Colon (tissue), 2 donors: Measurements from ENCODE around the gene PARP3.

Source experiments
- FAIRE-seq: peaks from 2 replicates; lab custom pipeline; 2012; peaks lifted over from hg19 to GRCh38; lab: Jason Lieb, UNC
- donor health status: control.
- donor health status: control.

The PARP3 gene

GRCh38 chr3:51934139-51934850, 7.9 kb upstream of the PARP3 start:
- FAIRE-seq: no peak

DNA sequence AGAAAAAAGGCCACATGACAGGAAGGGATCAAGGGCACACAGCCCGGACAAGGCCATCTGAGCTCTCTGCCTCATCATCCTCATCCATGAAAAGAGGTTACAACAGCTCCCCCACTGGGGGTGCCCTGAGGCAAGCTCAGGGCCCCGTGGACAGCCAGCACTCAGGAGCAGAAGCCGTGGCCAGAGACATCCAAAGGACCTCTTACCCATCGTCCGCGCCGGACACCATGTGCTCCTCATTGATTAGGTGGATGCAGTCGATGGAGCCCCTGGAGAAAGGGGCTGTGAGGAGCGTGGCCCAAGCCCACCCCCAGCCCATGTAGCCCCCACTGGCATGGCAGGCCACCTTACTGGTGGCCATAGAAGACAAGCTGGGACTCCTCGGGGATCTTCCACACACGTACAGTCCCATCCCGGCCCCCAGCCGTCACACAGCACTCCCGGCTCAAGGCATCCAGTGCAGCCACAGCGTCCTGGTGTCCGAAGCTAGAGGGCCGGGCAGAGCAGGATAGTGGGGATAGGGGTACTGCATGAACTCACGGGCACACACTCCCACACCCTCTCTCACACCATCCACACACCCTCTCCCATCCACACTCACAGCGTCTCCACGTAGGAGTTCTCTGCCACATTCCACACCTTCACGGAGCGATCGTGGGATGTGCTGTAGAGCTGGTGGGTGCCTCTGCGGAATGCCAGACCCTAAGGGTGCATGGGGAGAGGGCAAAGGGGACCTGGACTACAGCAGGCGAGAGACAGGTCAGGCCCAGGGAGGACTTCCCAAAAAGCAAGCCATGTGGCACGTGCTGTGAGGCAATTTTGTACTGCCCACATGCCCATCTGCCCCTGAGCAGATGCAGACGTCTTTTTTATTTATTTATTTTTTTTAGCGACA, 6.9 kb upstream of the PARP3 start:
- no peak for FAIRE-seq

- FAIRE-seq: no peak
These were observed 6.0 kb upstream of the PARP3 start for GRCh38 chr3:51935886-51936755.

DNA sequence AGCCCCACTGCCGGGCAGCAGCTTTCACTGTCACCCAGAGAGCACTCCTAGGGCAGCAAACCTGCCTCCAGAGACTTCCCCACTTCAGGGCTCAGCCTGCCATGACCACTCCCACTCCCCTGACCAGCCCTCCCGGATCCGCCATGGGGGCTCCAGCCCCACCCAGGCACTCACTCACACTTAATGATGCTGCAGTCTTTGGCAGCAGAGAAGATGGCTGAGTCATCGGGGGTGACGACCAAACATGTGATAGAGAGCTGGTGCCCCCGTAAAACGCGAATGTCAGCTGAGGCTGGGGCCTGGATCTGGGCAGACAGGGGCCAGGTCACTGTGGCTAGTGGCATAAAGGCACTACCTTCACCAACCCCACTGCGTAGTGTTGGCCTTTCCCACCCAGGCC, 5.1 kb upstream of the PARP3 start:
- FAIRE-seq: no peak

- FAIRE-seq: no peak
These were observed 4.3 kb upstream of the PARP3 start for GRCh38 chr3:51937611-51938450.

- FAIRE-seq: no peak
These were observed 3.3 kb upstream of the PARP3 start for GRCh38 chr3:51938780-51939425.

DNA sequence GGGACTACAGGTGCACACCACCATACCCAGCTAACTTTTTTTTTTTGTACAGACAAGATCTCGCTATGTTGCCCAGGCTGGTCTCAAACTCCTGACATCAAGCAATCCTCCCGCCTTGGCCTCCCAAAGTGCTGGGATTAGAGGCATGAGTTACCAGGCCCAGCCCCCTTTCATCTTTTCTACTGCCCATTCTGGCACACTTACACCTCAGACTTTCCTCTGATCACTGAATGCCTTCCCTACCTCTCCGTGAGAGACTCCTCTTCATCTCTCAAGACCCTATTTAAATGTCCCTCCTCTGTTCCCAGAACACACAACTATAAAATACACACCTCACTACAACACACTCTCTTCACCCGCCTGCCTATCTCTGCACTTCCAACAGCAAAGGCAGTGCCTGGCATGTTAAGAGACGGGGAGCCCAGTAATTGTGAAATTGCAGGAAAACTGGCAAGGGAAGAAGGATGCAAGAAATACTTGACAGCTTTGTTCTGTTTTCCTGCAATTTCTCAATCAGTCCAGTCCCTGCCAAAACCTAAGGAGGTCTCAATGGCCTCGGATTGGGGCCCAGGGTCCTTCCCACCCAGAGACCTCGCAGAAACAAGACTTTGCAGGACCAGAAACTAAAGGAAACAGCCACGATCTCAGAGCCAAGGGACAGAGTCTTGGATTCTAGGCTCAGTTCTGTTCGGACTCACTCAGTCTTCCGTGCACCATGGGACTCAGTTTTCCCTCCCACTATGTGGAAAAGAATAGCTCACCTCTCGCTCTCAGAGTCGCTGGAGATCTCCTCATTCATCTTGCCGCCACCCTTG, 1.3 kb upstream of the PARP3 start:
- FAIRE-seq: no peak

- no peak for FAIRE-seq
These were observed 733 bp upstream of the PARP3 start for GRCh38 chr3:51941463-51941797.

- no peak for FAIRE-seq
These were observed 664 bp downstream of the PARP3 start for GRCh38 chr3:51942603-51943450.

DNA sequence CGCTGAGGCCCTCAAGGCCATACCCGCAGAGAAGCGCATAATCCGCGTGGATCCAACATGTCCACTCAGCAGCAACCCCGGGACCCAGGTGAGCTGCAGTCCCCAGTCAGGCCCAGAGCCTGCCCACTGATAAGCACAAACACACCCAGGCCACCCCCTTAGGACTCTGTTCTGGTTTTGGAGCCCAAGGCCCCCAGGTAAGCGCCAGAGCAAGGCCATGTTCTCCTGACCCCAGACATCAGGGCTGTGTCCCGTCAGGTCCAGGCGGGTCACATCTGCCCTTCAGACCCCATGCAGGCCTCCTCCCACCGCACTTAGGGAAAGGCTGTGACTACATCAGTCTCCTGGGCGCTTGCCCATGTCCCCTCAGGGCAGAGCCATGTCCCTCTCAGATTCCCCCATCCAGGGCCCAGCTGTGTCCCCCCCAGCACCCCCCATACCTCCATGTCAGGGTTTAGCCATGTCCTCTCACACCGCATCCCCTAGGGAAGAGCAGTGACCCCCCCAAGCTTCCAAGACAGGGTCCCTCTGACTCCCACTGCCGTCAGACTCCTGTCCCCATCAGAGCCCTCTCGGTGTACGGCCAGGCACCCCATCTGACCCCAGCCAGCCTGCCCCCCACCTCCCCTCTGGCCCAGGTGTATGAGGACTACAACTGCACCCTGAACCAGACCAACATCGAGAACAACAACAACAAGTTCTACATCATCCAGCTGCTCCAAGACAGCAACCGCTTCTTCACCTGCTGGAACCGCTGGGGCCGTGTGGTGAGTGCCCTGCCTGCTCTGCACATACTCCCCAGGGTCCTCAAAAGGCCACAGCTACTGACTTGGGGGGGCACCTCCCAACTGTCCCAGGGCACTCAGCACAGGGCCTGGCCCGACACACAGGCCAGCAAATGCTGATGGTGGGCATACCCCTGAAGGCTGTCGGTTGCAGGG, 1.6 kb downstream of the PARP3 start:
- no peak for FAIRE-seq

GRCh38 chr3:51944451-51945021, 2.4 kb downstream of the PARP3 start:
- no peak for FAIRE-seq

GRCh38 chr3:51945031-51945840, 3.1 kb downstream of the PARP3 start:
- no peak for FAIRE-seq

GRCh38 chr3:51945926-51946705, 4.0 kb downstream of the PARP3 start:
- FAIRE-seq: no peak

GRCh38 chr3:51946796-51947195, 4.6 kb downstream of the PARP3 start:
- no peak for FAIRE-seq

GRCh38 chr3:51947215-51947900, 5.2 kb downstream of the PARP3 start:
- no peak for FAIRE-seq
